ENCODE data around the gene MTRR. TPM values are rescaled to one million over a fixed set of nuclear protein-coding genes. Genes with fewer than 3 reads are reported as not detected.

The MTRR gene
- polyA plus RNA-seq, 3 donors = 18.0 to 25.5 (median 22.1) TPM

- Histone ChIP-seq H3K4me2 (replicated peaks; ENCODE audit: extremely low read depth, low read length, poor library complexity, severe bottlenecking) (no peak overlapping the region), H3K4me3 (replicated peaks in 1 of 3; ENCODE audit: low read depth in 2 of 3, low read length in 3 of 3) (no peak overlapping the region), H3K27me3 (ENCODE audit: control insufficient read depth in 2 of 2, insufficient read depth in 2 of 2, low read length in 2 of 2) (no peaks in the 10 kb centered on the region), H3K27ac (ENCODE audit: low read depth in 1 of 2, low read length in 2 of 2) (no peak overlapping the region), H3K9me3 (replicated peaks in 1 of 2; ENCODE audit: control insufficient read depth in 1 of 2, insufficient read depth in 1 of 2, low read length in 2 of 2) (no peaks in the 10 kb centered on the region), H3K36me3 (replicated peaks in 1 of 2; ENCODE audit: control insufficient read depth in 1 of 2, insufficient read depth in 2 of 2, low read length in 2 of 2) (no peaks in the 10 kb centered on the region), H4K20me1 (ENCODE audit: insufficient read depth, low read length) (no peaks in the 10 kb centered on the region), H3K79me2 (ENCODE audit: insufficient read depth, low read length) (no peaks in the 10 kb centered on the region), H3K9ac (ENCODE audit: insufficient read depth, low read length, poor library complexity, severe bottlenecking) (no peak overlapping the region), H3K4me1 (ENCODE audit: control insufficient read depth in 1 of 2, insufficient read depth in 2 of 2, low read length in 2 of 2) (no peaks in the 10 kb centered on the region), H2AFZ (ENCODE audit: insufficient read depth, low read depth, low read length, poor library complexity, severe bottlenecking) (no peak overlapping the region)
- Mint-ChIP-seq H3K4me3 (no peak overlapping the region), H3K4me1 (no peaks in the 10 kb centered on the region), H3K27ac (no peak overlapping the region), H3K9me3 (peaks cover 0 to 2% (median 0%) of the 10 kb centered on the region in 7 donors), H3K36me3 (no peaks in the 10 kb centered on the region), H3K27me3 (ENCODE audit: low read depth in 3 of 3) (peaks cover 0 to 13% (median 2%) of the 10 kb centered on the region in 3 donors)
- intact Hi-C loops (cut with micrococcal nuclease) = no loop called here
- peak in 2 of 3 donors; percentile 2 to 10 for DNase-seq
- WGBS (ENCODE audit: insufficient coverage) = 65% methylated on average over 10 of the region's 26 CpGs
- TF ChIP-seq CTCF (IDR thresholded peaks at IDR 0.05) = peak; percentile 72
Observed at GRCh38 chr5:7927466-7928375, 58.8 kb downstream of the MTRR start.

GRCh38 chr5:7930011-7930410, 61.1 kb downstream of the MTRR start:
- no peaks in the 10 kb centered on the region for H4K20me1 ChIP-seq (ENCODE audit: insufficient read depth, low read length)
- H2AFZ ChIP-seq (ENCODE audit: insufficient read depth, low read depth, low read length, poor library complexity, severe bottlenecking) = no peak overlapping the region
- Mint-ChIP-seq H3K27ac (no peak overlapping the region), H3K4me1 (no peaks in the 10 kb centered on the region), H3K36me3 (no peaks in the 10 kb centered on the region), H3K9me3 (peaks cover 0 to 2% (median 0%) of the 10 kb centered on the region in 7 donors), H3K27me3 (ENCODE audit: low read depth in 3 of 3) (peaks cover 0 to 11% (median 0%) of the 10 kb centered on the region in 3 donors), H3K4me3 (no peak overlapping the region)
- DNase-seq = no peak
- TF ChIP-seq CTCF (IDR thresholded peaks at IDR 0.05) = no peak
- no peaks in the 10 kb centered on the region for H3K4me1 ChIP-seq (ENCODE audit: control insufficient read depth in 1 of 2, insufficient read depth in 2 of 2, low read length in 2 of 2)
- no peaks in the 10 kb centered on the region for H3K9me3 ChIP-seq (replicated peaks in 1 of 2; ENCODE audit: control insufficient read depth in 1 of 2, insufficient read depth in 1 of 2, low read length in 2 of 2)
- no CpG with 5 or more reads among the region's 5 CpGs for WGBS (ENCODE audit: insufficient coverage)
- no peaks in the 10 kb centered on the region for H3K27me3 ChIP-seq (ENCODE audit: control insufficient read depth in 2 of 2, insufficient read depth in 2 of 2, low read length in 2 of 2)
- H3K36me3 ChIP-seq (replicated peaks in 1 of 2; ENCODE audit: control insufficient read depth in 1 of 2, insufficient read depth in 2 of 2, low read length in 2 of 2) = no peaks in the 10 kb centered on the region
- intact Hi-C loops (cut with micrococcal nuclease) = no loop called here
- no peaks in the 10 kb centered on the region for H3K79me2 ChIP-seq (ENCODE audit: insufficient read depth, low read length)
- no peak overlapping the region for H3K4me3 ChIP-seq (replicated peaks in 1 of 3; ENCODE audit: low read depth in 2 of 3, low read length in 3 of 3)
- no peak overlapping the region for H3K27ac ChIP-seq (ENCODE audit: low read depth in 1 of 2, low read length in 2 of 2)
- H3K9ac ChIP-seq (ENCODE audit: insufficient read depth, low read length, poor library complexity, severe bottlenecking) = no peak overlapping the region
- no peak overlapping the region for H3K4me2 ChIP-seq (replicated peaks; ENCODE audit: extremely low read depth, low read length, poor library complexity, severe bottlenecking)
